Fibroblast of lung (primary cell): ENCODE data around the gene PFDN1. TPM values are rescaled to one million over a fixed set of nuclear protein-coding genes. Genes with fewer than 3 reads are reported as not detected.

ENCODE experiments used
- DNase-seq, 2 donors: peaks; one replicate each; pipeline versions ENCODE4 v3.0.0 to v3.0.0-alpha.2; 2010; ENCODE audit warnings: low read depth in 2 of 2
- H2AFZ ChIP-seq: 2 replicates; pipeline ENCODE4 v1.5.1; 2012; ENCODE audit warnings: low read length, control low read depth, inconsistent platforms
- H3K27ac ChIP-seq: 2 replicates; pipeline ENCODE4 v1.5.1; 2011; ENCODE audit warnings: low read length, control low read depth; ENCODE audit not compliant: insufficient read depth
- H3K27me3 ChIP-seq: 2 replicates; pipeline ENCODE4 v1.5.1; 2011; ENCODE audit warnings: mild to moderate bottlenecking, low read length; ENCODE audit not compliant: control insufficient read depth, insufficient read depth
- H3K36me3 ChIP-seq: 2 replicates; pipeline ENCODE4 v1.5.1; 2011; ENCODE audit warnings: low read length; ENCODE audit not compliant: control insufficient read depth, insufficient read depth
- H3K4me1 ChIP-seq: 2 replicates; pipeline ENCODE4 v1.5.1; 2011; ENCODE audit warnings: low read length; ENCODE audit not compliant: control insufficient read depth, insufficient read depth; ENCODE audit errors: extremely low read depth
- H3K4me2 ChIP-seq: 2 replicates; pipeline ENCODE4 v1.5.1; 2011; ENCODE audit warnings: low read length, control low read depth; ENCODE audit not compliant: insufficient read depth; ENCODE audit errors: extremely low read depth
- H3K4me3 ChIP-seq, 4 experiments: fragments of 200-600 bp in 1 of 4; sonication (generic) in 1 of 4; replicated peaks in 1 of 4; 2 replicates each; pipeline ENCODE4 v1.5.1; 2011 to 2016; ENCODE audit warnings: low read length in 4 of 4, low read depth in 3 of 4, mild to moderate bottlenecking in 3 of 4, control low read depth in 2 of 4, inconsistent platforms in 1 of 4, mixed read lengths in 1 of 4; ENCODE audit not compliant: insufficient read depth in 1 of 4; ENCODE audit errors: control extremely low read depth in 1 of 4
- H3K79me2 ChIP-seq: 2 replicates; pipeline ENCODE4 v1.5.1; 2012; ENCODE audit warnings: mild to moderate bottlenecking, low read length, inconsistent platforms; ENCODE audit not compliant: control insufficient read depth, insufficient read depth
- H3K9ac ChIP-seq: 2 replicates; pipeline ENCODE4 v1.5.1; 2011; ENCODE audit warnings: mild to moderate bottlenecking, low read length, control low read depth; ENCODE audit not compliant: insufficient read depth
- H3K9me3 ChIP-seq: 2 replicates; pipeline ENCODE4 v1.5.1; 2012; ENCODE audit warnings: low read depth, low read length; ENCODE audit not compliant: control insufficient read depth, insufficient read depth
- H4K20me1 ChIP-seq: 2 replicates; pipeline ENCODE4 v1.5.1; 2011; ENCODE audit warnings: low read length; ENCODE audit not compliant: control insufficient read depth, insufficient read depth; ENCODE audit errors: extremely low read depth
- CTCF ChIP-seq, 2 donors: IDR thresholded peaks in 1 of 2; conservative IDR thresholded peaks in 1 of 2; 1 replicate in 1 of 2; 2 replicates in 1 of 2; pipeline ENCODE4 v1.5.1; 2011 to 2012; ENCODE audit warnings: low read length in 2 of 2, control low read depth in 1 of 2, inconsistent platforms in 1 of 2, low read depth in 1 of 2, mild to moderate bottlenecking in 1 of 2
- EZH2 ChIP-seq: IDR thresholded peaks from 2 replicates; pipeline ENCODE4 v1.5.1; 2012; ENCODE audit warnings: low read length, control low read depth, mild to moderate bottlenecking; ENCODE audit errors: missing control alignments
- polyA plus RNA-seq, 2 donors: library from polyadenylated mRNA; depleted of rRNA in 1 of 2; stranded (reverse) in 1 of 2; unstranded in 1 of 2; fragments of >200 nt; gene quantifications; 2 replicates each; pipeline ENCODE4 v1.2.1, GENCODE V29; 2011 to 2012; ENCODE audit warnings: missing spikeins in 1 of 2
- total RNA-seq: library from RNA; depleted of rRNA; stranded (reverse); fragments of >200 nt; gene quantifications from 2 replicates; pipeline ENCODE4 v1.2.1, GENCODE V29; 2014

The PFDN1 gene
- total and polyA plus RNA-seq, 2 donors (not counting 1 experiment from before 2014, with no cell fraction given), result 35.5 to 140 TPM

- DNase-seq, result no peak
- Histone ChIP-seq H3K9me3 (no peaks in the 10 kb centered on the region), H3K4me1 (peaks cover 14% of the 10 kb centered on the region), H3K4me2 (no peak overlapping the region), H4K20me1 (no peaks in the 10 kb centered on the region), H3K36me3 (no peaks in the 10 kb centered on the region), H3K4me3 (no peak overlapping the region), H2AFZ (no peak overlapping the region), H3K27me3 (no peaks in the 10 kb centered on the region), H3K27ac (no peak overlapping the region), H3K9ac (no peak overlapping the region), H3K79me2 (peaks cover 19% of the 10 kb centered on the region)
- no peak for TF ChIP-seq CTCF (conservative IDR thresholded peaks at IDR 0.05 in 1 of 2, IDR thresholded peaks at IDR 0.05 in 1 of 2; ENCODE audit: low read depth in 1 of 2, low read length in 2 of 2)
- no peak for TF ChIP-seq EZH2
Observed at GRCh38 chr5:140348104-140348503, 45.2 kb upstream of the PFDN1 start.

- H4K20me1 ChIP-seq, result no peaks in the 10 kb centered on the region
- no peak overlapping the region for H3K4me2 ChIP-seq
- no peaks in the 10 kb centered on the region for H3K36me3 ChIP-seq
- H3K27ac ChIP-seq, result no peak overlapping the region
- no peak for TF ChIP-seq CTCF (conservative IDR thresholded peaks at IDR 0.05 in 1 of 2, IDR thresholded peaks at IDR 0.05 in 1 of 2; ENCODE audit: low read depth in 1 of 2, low read length in 2 of 2)
- TF ChIP-seq EZH2, result no peak
- H2AFZ ChIP-seq, result no peak overlapping the region
- H3K4me1 ChIP-seq, result peaks cover 14% of the 10 kb centered on the region
- H3K4me3 ChIP-seq, result no peak overlapping the region
- no peak for DNase-seq
- H3K79me2 ChIP-seq, result peaks cover 19% of the 10 kb centered on the region
- no peak overlapping the region for H3K9ac ChIP-seq
- H3K27me3 ChIP-seq, result no peaks in the 10 kb centered on the region
- no peaks in the 10 kb centered on the region for H3K9me3 ChIP-seq
Observed at GRCh38 chr5:140347360-140347759, 44.5 kb upstream of the PFDN1 start.

DNA sequence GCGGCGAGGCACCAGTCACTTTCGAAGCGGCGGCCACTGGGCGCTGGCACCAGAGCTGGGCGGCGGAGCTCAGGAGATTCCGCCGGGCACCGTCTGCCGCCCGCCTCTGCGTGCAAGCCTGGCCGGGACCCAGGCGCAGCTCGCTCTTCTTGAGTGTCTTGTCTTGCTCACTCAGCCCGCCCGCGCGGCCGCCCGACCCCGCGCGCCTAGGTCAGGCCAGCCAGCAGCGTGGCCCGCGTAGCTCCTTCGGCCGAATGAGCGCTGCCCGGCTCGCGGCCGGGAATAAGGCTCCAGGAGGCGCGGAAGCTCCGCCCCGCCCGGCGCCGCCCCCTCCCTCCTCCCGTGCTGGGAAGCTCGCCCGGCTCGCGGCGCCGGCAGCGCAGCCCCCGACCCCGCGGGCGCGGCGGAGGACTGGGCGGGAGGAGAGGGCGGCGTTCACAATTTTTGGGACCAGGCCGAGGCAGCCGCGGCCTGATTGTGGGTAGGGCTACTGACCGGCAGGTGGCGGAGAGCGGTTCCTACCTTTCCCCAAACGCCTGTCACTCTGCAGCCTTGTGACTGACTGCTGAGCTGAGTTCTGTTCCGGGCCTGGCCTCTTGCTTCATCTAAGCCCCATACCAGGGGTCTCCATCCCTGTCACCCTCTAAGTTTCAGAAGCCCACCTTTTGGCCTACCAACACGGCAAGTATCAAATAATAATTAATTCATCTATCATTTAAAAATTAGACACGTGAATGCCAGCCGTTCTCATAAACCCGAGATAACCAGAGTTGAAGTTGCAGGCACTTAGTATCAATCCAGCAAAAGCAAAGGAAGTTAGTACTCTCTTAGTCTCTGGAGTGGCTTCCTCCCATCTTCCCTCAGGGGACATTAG lies 43.7 kb upstream of the PFDN1 start, which contains the start of gene HBEGF:
Gene HBEGF, minus strand, starts transcription at position 256 of the 874 bp plus-strand sequence. CDS start 275 bp downstream, outside the sequence.
- H3K4me1 ChIP-seq, result peaks cover 20% of the 10 kb centered on the region
- TF ChIP-seq EZH2 (no peak), CTCF (conservative IDR thresholded peaks at IDR 0.05 in 1 of 2, IDR thresholded peaks at IDR 0.05 in 1 of 2; ENCODE audit: low read depth in 1 of 2, low read length in 2 of 2) (peak; percentile 25 to 35)
- H3K36me3 ChIP-seq, result peaks cover 3% of the 10 kb centered on the region
- peak within 1 kb of the TSS; percentile 59 to 86 (median 71) for H3K4me3 ChIP-seq
- peak within 1 kb of the TSS; percentile 67 for H3K9ac ChIP-seq
- H3K4me2 ChIP-seq, result peak within 1 kb of the TSS; percentile 93
- H3K79me2 ChIP-seq, result peaks cover 22% of the 10 kb centered on the region
- H2AFZ ChIP-seq, result peak within 1 kb of the TSS; percentile 67
- H4K20me1 ChIP-seq, result no peaks in the 10 kb centered on the region
- no peaks in the 10 kb centered on the region for H3K27me3 ChIP-seq
- peak; percentile 59 to 69 for DNase-seq
- H3K27ac ChIP-seq, result peak within 1 kb of the TSS; percentile 18
- no peaks in the 10 kb centered on the region for H3K9me3 ChIP-seq
